Common myeloid progenitor, CD34-positive (primary cell): ENCODE results near the gene ADSS1.

Experiments
- CTCF ChIA-PET: fragments of 350-600 bp; sonication (Branson Sonifier 250); formaldehyde crosslinking; loops from one replicate; lab custom pipeline; 2021; ENCODE audit warnings: antibody characterized with exemption; lab: Charles Lee
- POLR2A ChIA-PET: fragments of 350-600 bp; sonication (Branson Sonifier 250); formaldehyde crosslinking; loops from one replicate; lab custom pipeline; 2021; ENCODE audit warnings: antibody characterized with exemption; lab: Charles Lee
- DNase-seq, 3 donors: peaks; one replicate each; pipeline versions ENCODE4 v3.0.0 to v3.0.0-alpha.2; 2013
- H3K27ac ChIP-seq, 2 experiments: 1 replicate in 1 of 2; 2 replicates in 1 of 2; pipeline ENCODE4 v1.7.0; 2013; ENCODE audit warnings: inconsistent platforms in 2 of 2, low read length in 2 of 2, mild to moderate bottlenecking in 2 of 2, low read depth in 1 of 2, moderate library complexity in 1 of 2; ENCODE audit not compliant: severe bottlenecking in 2 of 2, insufficient read depth in 1 of 2, poor library complexity in 1 of 2
- H3K27me3 ChIP-seq, 5 experiments: replicated peaks in 2 of 5; 1 replicate in 3 of 5; 2 replicates in 2 of 5; pipeline versions ENCODE4 v1.6.1 to v1.7.0; 2013; ENCODE audit warnings: low read length in 4 of 5, mild to moderate bottlenecking in 2 of 5, moderate library complexity in 2 of 5, inconsistent platforms in 1 of 5; ENCODE audit not compliant: insufficient read depth in 5 of 5, control insufficient read depth in 4 of 5
- H3K36me3 ChIP-seq, 4 experiments: 1 replicate in 2 of 4; 2 replicates in 2 of 4; pipeline versions ENCODE4 v1.6.1 to v1.7.0; 2013; ENCODE audit warnings: low read length in 3 of 4, control low read depth in 1 of 4, mild to moderate bottlenecking in 1 of 4; ENCODE audit not compliant: control insufficient read depth in 4 of 4, insufficient read depth in 4 of 4
- H3K4me1 ChIP-seq, 4 experiments: 1 replicate in 3 of 4; 2 replicates in 1 of 4; pipeline versions ENCODE4 v1.6.1 to v1.7.1; 2013; ENCODE audit warnings: low read length in 3 of 4, mild to moderate bottlenecking in 3 of 4, control low read depth in 1 of 4, inconsistent platforms in 1 of 4, moderate library complexity in 1 of 4; ENCODE audit not compliant: control insufficient read depth in 4 of 4, insufficient read depth in 4 of 4; ENCODE audit errors: control extremely low read depth in 1 of 4
- H3K4me3 ChIP-seq, 7 experiments: 1 replicate in 4 of 7; 2 replicates in 3 of 7; pipeline versions ENCODE4 v1.5.1 to v1.7.0; 2013; ENCODE audit warnings: mild to moderate bottlenecking in 7 of 7, low read length in 6 of 7, moderate library complexity in 6 of 7, inconsistent platforms in 2 of 7, low read depth in 2 of 7, control low read depth in 1 of 7; ENCODE audit not compliant: insufficient read depth in 4 of 7, control insufficient read depth in 1 of 7; ENCODE audit errors: extremely low read depth in 1 of 7
- H3K9me3 ChIP-seq, 5 experiments: 1 replicate in 4 of 5; 2 replicates in 1 of 5; pipeline versions ENCODE4 v1.6.1 to v1.7.1; 2013; ENCODE audit warnings: low read length in 4 of 5, mild to moderate bottlenecking in 2 of 5, inconsistent platforms in 1 of 5, low read depth in 1 of 5, moderate library complexity in 1 of 5; ENCODE audit not compliant: control insufficient read depth in 4 of 5, insufficient read depth in 2 of 5; ENCODE audit errors: control extremely low read depth in 1 of 5
- WGBS: methylation state at CpG from one replicate; pipeline ENCODE4 v1.1.5; 2013; ENCODE audit not compliant: insufficient coverage; 5-methylcytosine and 5-hydroxymethylcytosine counted together

The ADSS1 gene

GRCh38 chr14:104683653-104684448 lies 40.2 kb upstream of the ADSS1 start:
- WGBS, result 99% methylated on average over 20 of the region's 22 CpGs
- H3K4me1 ChIP-seq, result peaks cover 0 to 62% (median 52%) of the 10 kb centered on the region in 4 experiments

GRCh38 chr14:104684449-104684821 lies 39.6 kb upstream of the ADSS1 start:
- ChIA-PET CTCF (interaction anchor here (1.0 to 2.5 kb wide), 5 partner anchors 18 to 28 kb away, joined by 3 to 11 read pairs (median 4); no protein-coding TSS in a partner anchor), POLR2A (no interaction called here)
- DNase-seq, result no peak
- no peaks in the 10 kb centered on the region for H3K27me3 ChIP-seq
- no peak overlapping the region for H3K27ac ChIP-seq
- no peaks in the 10 kb centered on the region for H3K9me3 ChIP-seq
- H3K36me3 ChIP-seq, result no peaks in the 10 kb centered on the region
- peaks cover 0 to 60% (median 50%) of the 10 kb centered on the region in 4 experiments for H3K4me1 ChIP-seq
- 97% methylated on average over 9 of the region's 10 CpGs for WGBS
- H3K4me3 ChIP-seq, result no peak overlapping the region

More at GRCh38 chr14:104683653-104684448, 40.2 kb upstream of the ADSS1 start:
- ChIA-PET CTCF (interaction anchor here (1.0 to 2.5 kb wide), 5 partner anchors 18 to 39 kb away, joined by 3 to 11 read pairs (median 3); no protein-coding TSS in a partner anchor), POLR2A (no interaction called here)
- no peaks in the 10 kb centered on the region for H3K9me3 ChIP-seq
- H3K4me3 ChIP-seq, result no peak overlapping the region
- H3K27me3 ChIP-seq, result no peaks in the 10 kb centered on the region
- no peak for DNase-seq
- H3K36me3 ChIP-seq, result no peaks in the 10 kb centered on the region
- no peak overlapping the region for H3K27ac ChIP-seq

- peak in 2 of 3 donors; percentile 49 to 58 for DNase-seq
- H3K4me3 ChIP-seq, result no peak overlapping the region
- WGBS, result 93% methylated on average over 4 of the region's 4 CpGs
- H3K27me3 ChIP-seq, result no peaks in the 10 kb centered on the region
- ChIA-PET CTCF (interaction anchor here (1.3 to 2.0 kb wide), 3 partner anchors 23 to 28 kb away, joined by 3 to 11 read pairs (median 4); no protein-coding TSS in a partner anchor), POLR2A (no interaction called here)
- no peak overlapping the region for H3K27ac ChIP-seq
- peaks cover 0 to 59% (median 52%) of the 10 kb centered on the region in 4 experiments for H3K4me1 ChIP-seq
- H3K36me3 ChIP-seq, result no peaks in the 10 kb centered on the region
- no peaks in the 10 kb centered on the region for H3K9me3 ChIP-seq
Measured at GRCh38 chr14:104685216-104685997, 38.6 kb upstream of the ADSS1 start.

GRCh38 chr14:104685998-104686610 lies 37.9 kb upstream of the ADSS1 start:
- DNase-seq, result no peak
- CTCF ChIA-PET, result interaction anchor here (1.2 kb wide), 1 partner anchor 20 kb away, joined by 3 read pairs; no protein-coding TSS in a partner anchor
- no peak overlapping the region for H3K27ac ChIP-seq
- WGBS, result 100% methylated on average over 2 of the region's 2 CpGs
- H3K36me3 ChIP-seq, result no peaks in the 10 kb centered on the region
- H3K4me1 ChIP-seq, result peaks cover 0 to 59% (median 52%) of the 10 kb centered on the region in 4 experiments
- H3K4me3 ChIP-seq, result no peak overlapping the region
- no peaks in the 10 kb centered on the region for H3K9me3 ChIP-seq
- no peaks in the 10 kb centered on the region for H3K27me3 ChIP-seq
- POLR2A ChIA-PET, result no interaction called here

GRCh38 chr14:104686624-104687517 lies 37.2 kb upstream of the ADSS1 start:
- Histone ChIP-seq H3K36me3 (no peaks in the 10 kb centered on the region), H3K4me3 (no peak overlapping the region), H3K4me1 (peaks cover 0 to 58% (median 49%) of the 10 kb centered on the region in 4 experiments), H3K9me3 (no peaks in the 10 kb centered on the region), H3K27me3 (no peaks in the 10 kb centered on the region), H3K27ac (no peak overlapping the region)
- DNase-seq, result peak in 1 of 3 donors; percentile 33
- WGBS, result 60% methylated on average over 17 of the region's 20 CpGs
- ChIA-PET POLR2A (no interaction called here), CTCF (interaction anchor here (1.0 to 1.4 kb wide), 4 partner anchors 8 to 30 kb away, joined by 3 to 4 read pairs (median 3); no protein-coding TSS in a partner anchor)
